PC-3 (cell line): ENCODE results near the gene ZBTB7C. TPM values are rescaled to one million over a fixed set of nuclear protein-coding genes. Genes with fewer than 3 reads are reported as not detected.

Source experiments
- ATAC-seq: fragments of 200-7000 bp; cut with Tn5 transposase; 2 replicates; pipeline ENCODE4 v1.9.1; 2020; ENCODE audit warnings: mild to moderate bottlenecking, moderate library complexity
- BruUV-seq: library from RNA; stranded (reverse); fragments of 400-500 nt; replicated peaks from 2 replicates; lab custom pipeline; 2021; lab: Mats Ljungman, UMichigan
- CTCF ChIA-PET: fragments of 300-600 bp; sonication (Branson Sonifier 250); formaldehyde crosslinking; loops from one replicate; lab custom pipeline; 2022; ENCODE audit warnings: antibody characterized with exemption; lab: Charles Lee
- POLR2A ChIA-PET: fragments of 300-600 bp; sonication (Branson Sonifier 250); formaldehyde crosslinking; loops from one replicate; lab custom pipeline; 2022; ENCODE audit warnings: antibody characterized with exemption; ENCODE audit not compliant: unreplicated experiment; lab: Charles Lee
- DNase-seq: peaks from one replicate; pipeline ENCODE4 v3.0.0-alpha.2; 2015
- H2AFZ ChIP-seq: fragments of 300-600 bp; sonication (generic); 2 replicates; pipeline ENCODE4 v1.6.0; 2016; ENCODE audit warnings: antibody characterized with exemption, low read length
- H3F3A ChIP-seq: fragments of 300-600 bp; sonication (generic); one replicate; pipeline ENCODE4 v1.6.0; 2017; ENCODE audit warnings: antibody characterized with exemption, low read length, control low read depth, mild to moderate bottlenecking; ENCODE audit not compliant: unreplicated experiment
- H3K27ac ChIP-seq: fragments of 300-600 bp; sonication (generic); 2 replicates; pipeline ENCODE4 v1.5.1; 2016; ENCODE audit warnings: mild to moderate bottlenecking, low read length
- H3K27me3 ChIP-seq: fragments of 300-600 bp; sonication (generic); 2 replicates; pipeline ENCODE4 v1.6.1; 2016; ENCODE audit warnings: low read length, mixed read lengths
- H3K36me3 ChIP-seq: fragments of 300-600 bp; sonication (generic); 2 replicates; pipeline ENCODE4 v1.6.1; 2016; ENCODE audit warnings: low read depth, mixed run types, low read length, mixed read lengths
- H3K4me1 ChIP-seq: fragments of 300-600 bp; sonication (generic); 2 replicates; pipeline ENCODE4 v1.5.1; 2016; ENCODE audit warnings: low read length; ENCODE audit not compliant: insufficient read depth
- H3K4me2 ChIP-seq: fragments of 300-600 bp; sonication (generic); 2 replicates; pipeline ENCODE4 v1.6.0; 2016; ENCODE audit warnings: low read length
- H3K4me3 ChIP-seq: fragments of 300-600 bp; sonication (generic); 2 replicates; pipeline ENCODE4 v1.5.1; 2016; ENCODE audit warnings: mild to moderate bottlenecking, low read length, mixed read lengths
- H3K79me2 ChIP-seq: fragments of 300-600 bp; sonication (generic); 2 replicates; pipeline ENCODE4 v1.6.1; 2017; ENCODE audit warnings: low read length, mixed read lengths
- H3K9ac ChIP-seq: fragments of 300-600 bp; sonication (generic); 2 replicates; pipeline ENCODE4 v1.6.0; 2016; ENCODE audit warnings: mild to moderate bottlenecking, low read length
- H3K9me2 ChIP-seq: fragments of 300-600 bp; sonication (generic); replicated peaks from 2 replicates; pipeline ENCODE4 v1.6.1; 2016; ENCODE audit warnings: mixed run types, low read length, mixed read lengths
- H3K9me3 ChIP-seq: fragments of 300-600 bp; sonication (generic); 2 replicates; pipeline ENCODE4 v1.6.1; 2016; ENCODE audit warnings: low read length, mixed read lengths
- H4K20me1 ChIP-seq: fragments of 300-600 bp; sonication (generic); 2 replicates; pipeline ENCODE4 v1.6.1; 2016; ENCODE audit warnings: low read length, mixed read lengths
- CTCF ChIP-seq: fragments of 300-600 bp; sonication (generic); conservative IDR thresholded peaks from 2 replicates; pipeline ENCODE4 v1.5.1; 2017; ENCODE audit warnings: antibody characterized with exemption, low read depth, mild to moderate bottlenecking, low read length
- EZH2 ChIP-seq: fragments of 300-600 bp; sonication (generic); IDR thresholded peaks from one replicate; pipeline ENCODE4 v1.6.1; 2017; ENCODE audit warnings: antibody characterized with exemption, mild to moderate bottlenecking, low read length; ENCODE audit not compliant: unreplicated experiment
- EZH2phosphoT487 ChIP-seq: fragments of 300-600 bp; sonication (generic); IDR thresholded peaks from 2 replicates; pipeline ENCODE4 v1.6.1; 2018; ENCODE audit warnings: mild to moderate bottlenecking, antibody characterized with exemption, low read length, borderline replicate concordance
- intact Hi-C: fragments of 100-400 bp; cut with micrococcal nuclease; formaldehyde crosslinking; loops from 2 replicates; pipeline ENCODE4 v1.9.0; 2023
- total RNA-seq: library from RNA; depleted of rRNA; stranded (reverse); fragments of >200 nt; gene quantifications from 2 replicates; pipeline ENCODE4 v1.2.3, GENCODE V29; 2014

ZBTB7C gene
- total RNA-seq, 1 experiment from 2014 or later, result 1.3 TPM

- Histone ChIP-seq H3K27ac (no peak overlapping the region), H4K20me1 (no peaks in the 10 kb centered on the region), H3K9me3 (no peaks in the 10 kb centered on the region), H3K36me3 (no peaks in the 10 kb centered on the region), H3K79me2 (no peaks in the 10 kb centered on the region), H3K4me2 (no peak overlapping the region), H3F3A (no peaks in the 10 kb centered on the region), H3K4me3 (no peak overlapping the region), H3K27me3 (no peaks in the 10 kb centered on the region), H2AFZ (no peak overlapping the region), H3K4me1 (no peaks in the 10 kb centered on the region), H3K9me2 (no peaks in the 10 kb centered on the region), H3K9ac (no peak overlapping the region)
- CTCF ChIA-PET, result no interaction called here
- BruUV-seq, result no TSS peak
- TF ChIP-seq EZH2, result no peak
- no peak for TF ChIP-seq EZH2phosphoT487
- TF ChIP-seq CTCF, result no peak
- no peak for ATAC-seq
- no peak for DNase-seq
- intact Hi-C loops, result no loop called here
- POLR2A ChIA-PET, result no interaction called here
Observed at GRCh38 chr18:48359626-48360025, 49.6 kb downstream of the ZBTB7C start.

DNA sequence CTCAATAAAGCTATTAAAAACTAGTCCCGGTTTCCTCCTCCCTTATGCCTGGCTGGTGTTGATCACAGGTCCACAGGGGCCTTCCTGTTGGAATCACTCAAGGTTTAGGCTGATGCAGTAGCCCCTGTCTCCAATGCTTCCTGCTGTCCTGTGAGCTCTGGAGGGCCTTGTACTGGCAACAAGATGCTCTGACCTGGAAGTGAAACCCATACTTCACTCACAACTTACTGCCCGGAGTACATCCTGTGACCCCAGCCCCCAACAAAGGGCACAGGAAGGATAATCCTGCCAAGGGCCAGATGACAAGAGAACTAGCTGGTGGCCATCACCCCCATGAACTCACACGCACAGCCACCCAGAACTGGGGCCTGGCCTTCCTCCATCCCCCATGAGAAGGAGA is 50.3 kb downstream of the ZBTB7C start:
- Histone ChIP-seq H2AFZ (no peak overlapping the region), H3K27me3 (no peaks in the 10 kb centered on the region), H3K9me3 (no peaks in the 10 kb centered on the region), H3K36me3 (no peaks in the 10 kb centered on the region), H3K9me2 (no peaks in the 10 kb centered on the region), H3K9ac (no peak overlapping the region), H3K4me2 (no peak overlapping the region), H3K4me3 (no peak overlapping the region), H3K4me1 (no peaks in the 10 kb centered on the region), H4K20me1 (no peaks in the 10 kb centered on the region), H3F3A (no peaks in the 10 kb centered on the region), H3K79me2 (no peaks in the 10 kb centered on the region), H3K27ac (no peak overlapping the region)
- no peak for ATAC-seq
- intact Hi-C loops, result no loop called here
- DNase-seq, result no peak
- POLR2A ChIA-PET, result no interaction called here
- no TSS peak for BruUV-seq
- CTCF ChIA-PET, result no interaction called here
- TF ChIP-seq EZH2 (no peak), EZH2phosphoT487 (no peak), CTCF (no peak)

DNA sequence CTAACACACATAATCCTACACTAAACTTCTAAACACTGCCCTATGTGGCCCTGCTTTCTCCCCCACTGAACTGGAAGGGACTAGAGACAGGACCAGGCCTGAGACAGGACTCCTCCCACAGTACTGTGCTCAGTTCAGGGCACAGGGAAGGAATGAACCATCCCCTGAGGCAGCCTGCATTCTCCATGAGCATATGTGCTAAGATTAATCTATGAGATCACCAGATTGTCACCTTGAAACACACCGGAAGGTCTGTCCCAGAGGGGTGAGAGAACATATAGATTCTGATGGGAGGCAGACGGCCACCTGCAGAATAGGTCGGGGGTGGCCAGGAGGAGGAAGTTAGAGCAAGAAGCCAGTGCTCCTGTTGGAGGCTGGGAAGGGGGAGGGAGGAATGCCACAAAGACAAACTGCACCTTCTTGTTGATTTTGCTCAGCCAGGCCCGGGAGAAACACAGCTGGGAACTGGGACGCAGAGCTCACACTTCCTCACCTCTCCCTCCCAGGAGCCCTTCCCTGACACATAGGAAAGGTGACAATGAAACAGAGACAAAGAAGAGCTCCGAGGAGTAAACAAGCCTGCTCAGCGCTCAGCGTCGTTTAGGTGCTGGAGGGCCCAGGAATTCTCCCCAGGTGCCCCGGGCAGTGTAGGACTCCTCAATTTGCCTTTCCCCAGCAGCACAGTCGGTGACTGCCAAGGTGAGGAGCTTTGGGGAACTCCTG is 52.1 kb downstream of the ZBTB7C start:
- ChIA-PET POLR2A (no interaction called here), CTCF (no interaction called here)
- Histone ChIP-seq H4K20me1 (no peaks in the 10 kb centered on the region), H3K36me3 (no peaks in the 10 kb centered on the region), H3K79me2 (no peaks in the 10 kb centered on the region), H3F3A (no peaks in the 10 kb centered on the region), H3K4me3 (no peak overlapping the region), H3K27me3 (no peaks in the 10 kb centered on the region), H3K9me3 (no peaks in the 10 kb centered on the region), H3K4me2 (no peak overlapping the region), H3K4me1 (no peaks in the 10 kb centered on the region), H3K9ac (no peak overlapping the region), H2AFZ (no peak overlapping the region), H3K27ac (no peak overlapping the region), H3K9me2 (no peaks in the 10 kb centered on the region)
- ATAC-seq, result no peak
- TF ChIP-seq EZH2 (no peak), CTCF (no peak), EZH2phosphoT487 (no peak)
- DNase-seq, result no peak
- no TSS peak for BruUV-seq
- intact Hi-C loops, result no loop called here
